ENCODE results near the gene NEGR1.

- TF ChIP-seq POLR2A (IDR thresholded peaks at IDR 0.05) = no peak
- no peak for TF ChIP-seq CTCF (IDR thresholded peaks at IDR 0.05)
Observed at GRCh38 chr1:71738256-71738655, 544.1 kb downstream of the NEGR1 start.

Measured in thyroid gland (tissue), 4 donors.